WTC11 (cell line): ENCODE data around the gene ZFP64. TPM values are rescaled to one million over a fixed set of nuclear protein-coding genes. Genes with fewer than 3 reads are reported as not detected.

ENCODE experiments used
- ATAC-seq: fragments of 200-7000 bp; cut with Tn5 transposase; 2 replicates; pipeline ENCODE4 v1.10.0; 2021; ENCODE audit warnings: mild to moderate bottlenecking, moderate library complexity
- CTCF ChIA-PET: fragments of 300-600 bp; sonication (Branson Sonifier 250); formaldehyde crosslinking; loops from one replicate; lab custom pipeline; 2021; ENCODE audit warnings: antibody characterized with exemption; lab: Charles Lee
- POLR2A ChIA-PET: fragments of 350-600 bp; sonication (Branson Sonifier 250); formaldehyde crosslinking; loops from one replicate; lab custom pipeline; 2021; ENCODE audit warnings: antibody characterized with exemption; lab: Charles Lee
- DNase-seq: peaks from one replicate; pipeline ENCODE4 v3.0.0; 2021; ENCODE audit warnings: low spot score
- H3K27ac Mint-ChIP-seq: 2 replicates; pipeline ENCODE4 v1.8.0; 2021; ENCODE audit warnings: mixed read lengths
- H3K27me3 Mint-ChIP-seq: 2 replicates; pipeline ENCODE4 v1.8.0; 2021; ENCODE audit warnings: low read depth, mild to moderate bottlenecking, moderate library complexity, mixed read lengths
- H3K36me3 Mint-ChIP-seq: 2 replicates; pipeline ENCODE4 v1.8.0; 2021; ENCODE audit warnings: mixed read lengths
- H3K4me1 Mint-ChIP-seq: 2 replicates; pipeline ENCODE4 v1.8.0; 2022; ENCODE audit warnings: mixed read lengths
- H3K4me3 Mint-ChIP-seq: 2 replicates; pipeline ENCODE4 v1.8.0; 2021; ENCODE audit warnings: mild to moderate bottlenecking, moderate library complexity, mixed read lengths
- H3K9me3 Mint-ChIP-seq: 2 replicates; pipeline ENCODE4 v1.8.0; 2021; ENCODE audit warnings: mixed read lengths
- ATF1 ChIP-seq: sonication (generic); formaldehyde crosslinking; IDR thresholded peaks from 2 replicates; pipeline ENCODE4 v1.8.1; 2023; ENCODE audit warnings: mild to moderate bottlenecking, moderate library complexity, missing genetic modification reagents
- E2F5 ChIP-seq: sonication (generic); formaldehyde crosslinking; IDR thresholded peaks from 2 replicates; pipeline ENCODE4 v1.8.1; 2022; ENCODE audit warnings: mild to moderate bottlenecking, moderate library complexity, missing genetic modification reagents
- ESRRA ChIP-seq: sonication (generic); formaldehyde crosslinking; IDR thresholded peaks from 2 replicates; pipeline ENCODE4 v1.8.1; 2022; ENCODE audit warnings: mild to moderate bottlenecking, missing genetic modification reagents, borderline replicate concordance
- GTF2I ChIP-seq: fragments of 250-450 bp; sonication (Bioruptor Pico); conservative IDR thresholded peaks from 2 replicates; pipeline ENCODE4 v1.4.0; 2021; ENCODE audit warnings: mild to moderate bottlenecking
- KAT7 ChIP-seq: sonication (generic); formaldehyde crosslinking; IDR thresholded peaks from 2 replicates; pipeline ENCODE4 v1.8.1; 2023; ENCODE audit warnings: missing genetic modification reagents, mild to moderate bottlenecking, borderline replicate concordance
- MYBL2 ChIP-seq: sonication (generic); formaldehyde crosslinking; IDR thresholded peaks from 2 replicates; pipeline ENCODE4 v1.8.1; 2023; ENCODE audit warnings: mild to moderate bottlenecking, moderate library complexity, missing genetic modification reagents
- NFE2L1 ChIP-seq: sonication (generic); formaldehyde crosslinking; IDR thresholded peaks from 2 replicates; pipeline ENCODE4 v1.8.1; 2023; ENCODE audit warnings: missing genetic modification reagents
- NR3C1 ChIP-seq: sonication (generic); formaldehyde crosslinking; conservative IDR thresholded peaks from 2 replicates; pipeline ENCODE4 v1.8.1; 2023; ENCODE audit warnings: low read depth, mild to moderate bottlenecking, missing genetic modification reagents
- RELA ChIP-seq: sonication (generic); formaldehyde crosslinking; IDR thresholded peaks from 2 replicates; pipeline ENCODE4 v1.8.1; 2022; ENCODE audit warnings: missing genetic modification reagents, mild to moderate bottlenecking, borderline replicate concordance
- SMAD3 ChIP-seq: sonication (generic); formaldehyde crosslinking; IDR thresholded peaks from 2 replicates; pipeline ENCODE4 v1.8.0; 2022; ENCODE audit warnings: missing genetic modification reagents, mild to moderate bottlenecking, borderline replicate concordance
- TCF7 ChIP-seq: sonication (generic); formaldehyde crosslinking; IDR thresholded peaks from 2 replicates; pipeline ENCODE4 v1.8.0; 2022; ENCODE audit warnings: mild to moderate bottlenecking, low read depth, missing genetic modification reagents, moderate library complexity
- TEAD4 ChIP-seq: sonication (generic); formaldehyde crosslinking; IDR thresholded peaks from 2 replicates; pipeline ENCODE4 v1.8.0; 2022; ENCODE audit warnings: mild to moderate bottlenecking, missing genetic modification reagents
- ZBTB21 ChIP-seq: sonication (generic); formaldehyde crosslinking; IDR thresholded peaks from 2 replicates; pipeline ENCODE4 v1.8.1; 2023; ENCODE audit warnings: mild to moderate bottlenecking, missing genetic modification reagents, borderline replicate concordance
- ZNF138 ChIP-seq: sonication (generic); formaldehyde crosslinking; conservative IDR thresholded peaks from 2 replicates; pipeline ENCODE4 v1.8.1; 2022; ENCODE audit warnings: mild to moderate bottlenecking, moderate library complexity, missing genetic modification reagents
- ZNF263 ChIP-seq: sonication (generic); formaldehyde crosslinking; IDR thresholded peaks from 2 replicates; pipeline ENCODE4 v1.8.1; 2022; ENCODE audit warnings: low read depth, mild to moderate bottlenecking, moderate library complexity, missing genetic modification reagents
- ZNF425 ChIP-seq: fragments of 250-450 bp; sonication (Bioruptor Pico); conservative IDR thresholded peaks from 2 replicates; pipeline ENCODE4 v1.9.0; 2021; ENCODE audit warnings: mild to moderate bottlenecking
- total RNA-seq: library from RNA; stranded (reverse); gene quantifications from 3 replicates; pipeline ENCODE4 v1.2.3, GENCODE V29; 2021
- TF ChIP-seq, protein P1 (sequence below): sonication (generic); formaldehyde crosslinking; IDR thresholded peaks from 2 replicates; pipeline ENCODE4 v1.8.1; 2023; ENCODE audit warnings: mild to moderate bottlenecking, missing genetic modification reagents
- TF ChIP-seq, protein P2 (sequence below): sonication (generic); formaldehyde crosslinking; IDR thresholded peaks from 2 replicates; pipeline ENCODE4 v1.8.0; 2022; ENCODE audit warnings: mild to moderate bottlenecking, missing genetic modification reagents
- TF ChIP-seq, protein P3 (sequence below): fragments of 250-450 bp; sonication (Bioruptor Pico); IDR thresholded peaks from 2 replicates; pipeline ENCODE4 v1.9.0; 2021; ENCODE audit warnings: moderate library complexity, mild to moderate bottlenecking, inconsistent platforms, borderline replicate concordance
- TF ChIP-seq, protein P4 (sequence below): fragments of 250-450 bp; sonication (Bioruptor Pico); IDR thresholded peaks from 2 replicates; pipeline ENCODE4 v1.9.0; 2021; ENCODE audit warnings: mild to moderate bottlenecking
- TF ChIP-seq, protein P5 (sequence below): sonication (generic); formaldehyde crosslinking; IDR thresholded peaks from 2 replicates; pipeline ENCODE4 v1.8.0; 2022; ENCODE audit warnings: missing genetic modification reagents

The ZFP64 gene
- total RNA-seq, 1 experiment from 2014 or later: 26.1 TPM

DNA sequence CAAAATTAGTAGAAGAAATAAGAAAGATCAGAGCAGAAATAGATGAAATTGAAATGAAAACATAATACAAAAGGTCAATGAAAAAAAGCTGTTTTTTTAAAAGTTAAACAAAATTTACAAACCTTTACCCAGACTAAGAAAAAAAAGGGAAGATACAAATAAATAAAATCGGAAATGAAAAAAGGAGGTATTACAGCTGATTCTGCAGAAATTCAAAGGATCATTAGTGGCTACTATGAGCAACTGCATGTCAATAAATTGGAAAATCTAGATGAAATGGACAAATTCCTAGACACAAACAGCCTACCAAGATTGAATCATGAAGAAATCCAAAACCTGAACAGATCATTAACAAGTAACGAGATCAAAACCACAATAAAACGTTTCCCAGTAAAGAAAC, 59.2 kb downstream of the ZFP64 start (continued):
- TF ChIP-seq ZNF425 (CRISPR knock-in tag): no peak
- TF ChIP-seq SMAD3 (CRISPR knock-in tag): no peak
- no peak for TF ChIP-seq TCF7
- no peak for TF ChIP-seq NFE2L1 (CRISPR knock-in tag)
- TF ChIP-seq ZNF263 (CRISPR knock-in tag): no peak
- TF ChIP-seq GTF2I (CRISPR knock-in tag): no peak
- TF ChIP-seq ESRRA: no peak

- POLR2A ChIA-PET: no interaction called here
- no peak overlapping the region for H3K27ac Mint-ChIP-seq
- H3K36me3 Mint-ChIP-seq: peaks cover 9% of the 10 kb centered on the region; the same call in 1 of the 2 replicates
- no peak for TF ChIP-seq KAT7 (CRISPR knock-in tag)
- TF ChIP-seq, protein P1, sequence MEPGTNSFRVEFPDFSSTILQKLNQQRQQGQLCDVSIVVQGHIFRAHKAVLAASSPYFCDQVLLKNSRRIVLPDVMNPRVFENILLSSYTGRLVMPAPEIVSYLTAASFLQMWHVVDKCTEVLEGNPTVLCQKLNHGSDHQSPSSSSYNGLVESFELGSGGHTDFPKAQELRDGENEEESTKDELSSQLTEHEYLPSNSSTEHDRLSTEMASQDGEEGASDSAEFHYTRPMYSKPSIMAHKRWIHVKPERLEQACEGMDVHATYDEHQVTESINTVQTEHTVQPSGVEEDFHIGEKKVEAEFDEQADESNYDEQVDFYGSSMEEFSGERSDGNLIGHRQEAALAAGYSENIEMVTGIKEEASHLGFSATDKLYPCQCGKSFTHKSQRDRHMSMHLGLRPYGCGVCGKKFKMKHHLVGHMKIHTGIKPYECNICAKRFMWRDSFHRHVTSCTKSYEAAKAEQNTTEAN (CRISPR knock-in tag): no peak
- TF ChIP-seq, protein P2, sequence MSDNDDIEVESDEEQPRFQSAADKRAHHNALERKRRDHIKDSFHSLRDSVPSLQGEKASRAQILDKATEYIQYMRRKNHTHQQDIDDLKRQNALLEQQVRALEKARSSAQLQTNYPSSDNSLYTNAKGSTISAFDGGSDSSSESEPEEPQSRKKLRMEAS: no peak
- TF ChIP-seq RELA: no peak
- TF ChIP-seq, protein P3, sequence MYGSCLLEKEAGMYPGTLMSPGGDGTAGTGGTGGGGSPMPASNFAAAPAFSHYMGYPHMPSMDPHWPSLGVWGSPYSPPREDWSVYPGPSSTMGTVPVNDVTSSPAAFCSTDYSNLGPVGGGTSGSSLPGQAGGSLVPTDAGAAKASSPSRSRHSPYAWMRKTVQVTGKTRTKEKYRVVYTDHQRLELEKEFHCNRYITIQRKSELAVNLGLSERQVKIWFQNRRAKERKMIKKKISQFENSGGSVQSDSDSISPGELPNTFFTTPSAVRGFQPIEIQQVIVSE (CRISPR knock-in tag): no peak
- no peak for TF ChIP-seq ATF1 (CRISPR knock-in tag)
- TF ChIP-seq NR3C1 (CRISPR knock-in tag): no peak
- no peak for TF ChIP-seq ZNF138
- TF ChIP-seq E2F5: no peak
- no peak for TF ChIP-seq MYBL2
- TF ChIP-seq, protein P4, sequence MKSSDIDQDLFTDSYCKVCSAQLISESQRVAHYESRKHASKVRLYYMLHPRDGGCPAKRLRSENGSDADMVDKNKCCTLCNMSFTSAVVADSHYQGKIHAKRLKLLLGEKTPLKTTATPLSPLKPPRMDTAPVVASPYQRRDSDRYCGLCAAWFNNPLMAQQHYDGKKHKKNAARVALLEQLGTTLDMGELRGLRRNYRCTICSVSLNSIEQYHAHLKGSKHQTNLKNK: no peak
- TF ChIP-seq, protein P5, sequence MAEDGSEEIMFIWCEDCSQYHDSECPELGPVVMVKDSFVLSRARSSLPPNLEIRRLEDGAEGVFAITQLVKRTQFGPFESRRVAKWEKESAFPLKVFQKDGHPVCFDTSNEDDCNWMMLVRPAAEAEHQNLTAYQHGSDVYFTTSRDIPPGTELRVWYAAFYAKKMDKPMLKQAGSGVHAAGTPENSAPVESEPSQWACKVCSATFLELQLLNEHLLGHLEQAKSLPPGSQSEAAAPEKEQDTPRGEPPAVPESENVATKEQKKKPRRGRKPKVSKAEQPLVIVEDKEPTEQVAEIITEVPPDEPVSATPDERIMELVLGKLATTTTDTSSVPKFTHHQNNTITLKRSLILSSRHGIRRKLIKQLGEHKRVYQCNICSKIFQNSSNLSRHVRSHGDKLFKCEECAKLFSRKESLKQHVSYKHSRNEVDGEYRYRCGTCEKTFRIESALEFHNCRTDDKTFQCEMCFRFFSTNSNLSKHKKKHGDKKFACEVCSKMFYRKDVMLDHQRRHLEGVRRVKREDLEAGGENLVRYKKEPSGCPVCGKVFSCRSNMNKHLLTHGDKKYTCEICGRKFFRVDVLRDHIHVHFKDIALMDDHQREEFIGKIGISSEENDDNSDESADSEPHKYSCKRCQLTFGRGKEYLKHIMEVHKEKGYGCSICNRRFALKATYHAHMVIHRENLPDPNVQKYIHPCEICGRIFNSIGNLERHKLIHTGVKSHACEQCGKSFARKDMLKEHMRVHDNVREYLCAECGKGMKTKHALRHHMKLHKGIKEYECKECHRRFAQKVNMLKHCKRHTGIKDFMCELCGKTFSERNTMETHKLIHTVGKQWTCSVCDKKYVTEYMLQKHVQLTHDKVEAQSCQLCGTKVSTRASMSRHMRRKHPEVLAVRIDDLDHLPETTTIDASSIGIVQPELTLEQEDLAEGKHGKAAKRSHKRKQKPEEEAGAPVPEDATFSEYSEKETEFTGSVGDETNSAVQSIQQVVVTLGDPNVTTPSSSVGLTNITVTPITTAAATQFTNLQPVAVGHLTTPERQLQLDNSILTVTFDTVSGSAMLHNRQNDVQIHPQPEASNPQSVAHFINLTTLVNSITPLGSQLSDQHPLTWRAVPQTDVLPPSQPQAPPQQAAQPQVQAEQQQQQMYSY (CRISPR knock-in tag): no peak
- TF ChIP-seq GTF2I (CRISPR knock-in tag): no peak
- no peak for TF ChIP-seq TEAD4
- TF ChIP-seq ZBTB21 (CRISPR knock-in tag): no peak
- TF ChIP-seq ZNF263 (CRISPR knock-in tag): no peak
- ATAC-seq: no peak
- peaks cover 2% of the 10 kb centered on the region; the same call in 1 of the 2 replicates for H3K27me3 Mint-ChIP-seq
- peaks cover 18% of the 10 kb centered on the region for H3K9me3 Mint-ChIP-seq
- no peak overlapping the region for H3K4me3 Mint-ChIP-seq
- CTCF ChIA-PET: no interaction called here
- no peak for DNase-seq
- H3K4me1 Mint-ChIP-seq: no peaks in the 10 kb centered on the region
Observed at GRCh38 chr20:52131048-52131643, 60.4 kb downstream of the ZFP64 start.
